GM18502 (cell line): ENCODE data around the gene BMERB1.

Experiments used
- ATAC-seq: cut with Tn5 transposase; IDR thresholded peaks from one replicate; pipeline ENCODE4 v1.9.1; 2021; ENCODE audit warnings: mild to moderate bottlenecking; ENCODE audit not compliant: unreplicated experiment, poor library complexity

The BMERB1 gene

GRCh38 chr16:15575293-15576049 is 141.1 kb downstream of the BMERB1 start:
- ATAC-seq: no peak

- no peak for ATAC-seq
These were observed 142.9 kb downstream of the BMERB1 start for GRCh38 chr16:15576960-15577958.

- no peak for ATAC-seq
These were observed 144.4 kb downstream of the BMERB1 start for GRCh38 chr16:15578824-15579223.

GRCh38 chr16:15581127-15581815 is 146.9 kb downstream of the BMERB1 start:
- ATAC-seq: no peak

- no peak for ATAC-seq
These were observed 149.1 kb downstream of the BMERB1 start for GRCh38 chr16:15583526-15583925.

GRCh38 chr16:15585956-15586355 is 151.6 kb downstream of the BMERB1 start:
- ATAC-seq: no peak

- no peak for ATAC-seq
These were observed 152.3 kb downstream of the BMERB1 start for GRCh38 chr16:15586716-15587115.

- ATAC-seq: no peak
These were observed 152.9 kb downstream of the BMERB1 start for GRCh38 chr16:15587152-15587825.

- no peak for ATAC-seq
These were observed 157.9 kb downstream of the BMERB1 start for GRCh38 chr16:15592324-15592723.

GRCh38 chr16:15593235-15593634 is 158.8 kb downstream of the BMERB1 start:
- no peak for ATAC-seq

GRCh38 chr16:15594711-15595320 is 160.4 kb downstream of the BMERB1 start:
- ATAC-seq: no peak

- no peak for ATAC-seq
These were observed 162.7 kb downstream of the BMERB1 start for GRCh38 chr16:15597135-15597534.

- no peak for ATAC-seq
These were observed 163.6 kb downstream of the BMERB1 start for GRCh38 chr16:15597822-15598647.

GRCh38 chr16:15598648-15599190 is 164.3 kb downstream of the BMERB1 start:
- no peak for ATAC-seq

- no peak for ATAC-seq
These were observed 165.1 kb downstream of the BMERB1 start for GRCh38 chr16:15599303-15600070.

- ATAC-seq: no peak
These were observed 167.0 kb downstream of the BMERB1 start for GRCh38 chr16:15601212-15601879.

GRCh38 chr16:15602285-15603044 is 168.1 kb downstream of the BMERB1 start:
- no peak for ATAC-seq
